Measurements from ENCODE around the gene RALB.

- TF ChIP-seq CTCF (IDR thresholded peaks at IDR 0.05), result no peak
- TF ChIP-seq POLR2AphosphoS5 (IDR thresholded peaks at IDR 0.05), result no peak
Measured at GRCh38 chr2:120285056-120285455, 32.4 kb downstream of the RALB start.

Data from esophagus muscularis mucosa (tissue), 3 donors.